ENCODE results near the gene TRIP4. TPM values are rescaled to one million over a fixed set of nuclear protein-coding genes. Genes with fewer than 3 reads are reported as not detected.
"Not testable (repeated sequence)": the region's sequence is repeated elsewhere in the genome, so short reads cannot be mapped to it uniquely, and the experiment has no call there.

TRIP4 gene
- total RNA-seq, 1 donor from 2014 or later = 27.5 TPM

DNA sequence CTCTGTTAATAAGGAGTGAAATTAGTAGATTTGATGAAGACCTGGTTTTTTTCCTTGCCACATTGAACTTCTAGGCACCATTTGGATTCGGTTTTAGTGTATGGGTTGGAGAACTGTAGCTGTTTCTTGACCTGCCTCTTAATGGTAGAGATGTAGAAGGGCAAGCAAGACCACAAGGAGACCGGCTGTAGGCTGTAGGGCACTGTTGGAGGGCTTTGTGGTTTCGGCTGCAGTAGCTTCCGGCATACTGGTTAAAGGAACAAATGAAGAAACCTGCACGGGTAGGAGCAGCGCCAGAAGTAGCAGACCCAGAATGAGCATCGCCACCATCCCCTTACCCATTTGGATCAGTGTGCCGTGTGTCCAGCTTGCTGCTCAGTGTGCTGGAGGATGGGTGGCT, 14.3 kb upstream of the TRIP4 start:
- intact Hi-C loops (cut with DNase I) = no loop called here
- TF ChIP-seq, protein P1, sequence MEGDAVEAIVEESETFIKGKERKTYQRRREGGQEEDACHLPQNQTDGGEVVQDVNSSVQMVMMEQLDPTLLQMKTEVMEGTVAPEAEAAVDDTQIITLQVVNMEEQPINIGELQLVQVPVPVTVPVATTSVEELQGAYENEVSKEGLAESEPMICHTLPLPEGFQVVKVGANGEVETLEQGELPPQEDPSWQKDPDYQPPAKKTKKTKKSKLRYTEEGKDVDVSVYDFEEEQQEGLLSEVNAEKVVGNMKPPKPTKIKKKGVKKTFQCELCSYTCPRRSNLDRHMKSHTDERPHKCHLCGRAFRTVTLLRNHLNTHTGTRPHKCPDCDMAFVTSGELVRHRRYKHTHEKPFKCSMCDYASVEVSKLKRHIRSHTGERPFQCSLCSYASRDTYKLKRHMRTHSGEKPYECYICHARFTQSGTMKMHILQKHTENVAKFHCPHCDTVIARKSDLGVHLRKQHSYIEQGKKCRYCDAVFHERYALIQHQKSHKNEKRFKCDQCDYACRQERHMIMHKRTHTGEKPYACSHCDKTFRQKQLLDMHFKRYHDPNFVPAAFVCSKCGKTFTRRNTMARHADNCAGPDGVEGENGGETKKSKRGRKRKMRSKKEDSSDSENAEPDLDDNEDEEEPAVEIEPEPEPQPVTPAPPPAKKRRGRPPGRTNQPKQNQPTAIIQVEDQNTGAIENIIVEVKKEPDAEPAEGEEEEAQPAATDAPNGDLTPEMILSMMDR (IDR thresholded peaks at IDR 0.05) = no peak
- DNase-seq (no peak), ATAC-seq (no peak)
- no peak overlapping the region for H3K4me3 ChIP-seq
- H3K36me3 ChIP-seq = no peaks in the 10 kb centered on the region
- no peaks in the 10 kb centered on the region for H3K27me3 ChIP-seq
- no peaks in the 10 kb centered on the region for H3K9me3 ChIP-seq
- no peaks in the 10 kb centered on the region for H3K4me1 ChIP-seq
- no peak overlapping the region for H3K27ac ChIP-seq

DNA sequence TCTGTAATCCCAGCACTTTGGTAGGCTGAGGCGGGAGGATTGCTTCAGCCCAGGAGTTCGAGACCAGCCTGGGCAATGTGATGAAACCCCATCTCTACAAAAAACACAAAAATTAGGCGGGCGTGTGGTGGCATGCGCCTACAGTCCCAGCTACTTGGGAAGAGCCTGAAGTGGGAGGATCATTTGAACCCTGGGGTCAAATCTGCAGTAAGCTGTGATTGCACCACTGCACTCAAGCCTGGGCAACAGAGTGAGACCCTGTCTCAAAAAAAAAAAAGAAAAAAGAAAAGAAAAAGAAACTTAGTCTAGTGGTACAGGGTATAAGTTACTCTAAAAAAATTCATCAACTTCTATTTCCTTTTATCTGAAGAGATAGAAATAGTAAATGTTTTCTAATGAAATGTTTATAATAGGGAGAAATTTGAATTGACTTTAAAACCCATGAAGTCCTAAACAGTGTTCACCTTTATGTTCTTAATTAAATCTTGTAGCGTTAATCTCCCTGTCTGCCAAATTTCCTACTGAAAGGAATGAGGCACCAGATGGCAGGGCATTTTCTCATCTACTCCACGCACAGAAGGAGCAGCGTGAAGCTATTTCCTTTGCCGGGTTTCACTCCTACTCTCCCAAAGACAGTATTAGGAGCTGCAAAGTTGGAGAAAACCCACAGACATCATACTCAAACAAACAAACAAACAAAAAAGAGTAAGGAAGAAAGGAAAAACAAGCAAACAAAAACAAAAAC, 8.2 kb upstream of the TRIP4 start:
- Histone ChIP-seq H3K27me3 (no peaks in the 10 kb centered on the region), H3K4me3 (no peak overlapping the region), H3K4me1 (peaks cover 9% of the 10 kb centered on the region), H3K9me3 (no peaks in the 10 kb centered on the region), H3K36me3 (no peaks in the 10 kb centered on the region), H3K27ac (no peak overlapping the region)
- TF ChIP-seq, protein P1 (IDR thresholded peaks at IDR 0.05) = no peak
- ATAC-seq (no peak), DNase-seq (no peak)
- intact Hi-C loops (cut with DNase I) = no loop called here

DNA sequence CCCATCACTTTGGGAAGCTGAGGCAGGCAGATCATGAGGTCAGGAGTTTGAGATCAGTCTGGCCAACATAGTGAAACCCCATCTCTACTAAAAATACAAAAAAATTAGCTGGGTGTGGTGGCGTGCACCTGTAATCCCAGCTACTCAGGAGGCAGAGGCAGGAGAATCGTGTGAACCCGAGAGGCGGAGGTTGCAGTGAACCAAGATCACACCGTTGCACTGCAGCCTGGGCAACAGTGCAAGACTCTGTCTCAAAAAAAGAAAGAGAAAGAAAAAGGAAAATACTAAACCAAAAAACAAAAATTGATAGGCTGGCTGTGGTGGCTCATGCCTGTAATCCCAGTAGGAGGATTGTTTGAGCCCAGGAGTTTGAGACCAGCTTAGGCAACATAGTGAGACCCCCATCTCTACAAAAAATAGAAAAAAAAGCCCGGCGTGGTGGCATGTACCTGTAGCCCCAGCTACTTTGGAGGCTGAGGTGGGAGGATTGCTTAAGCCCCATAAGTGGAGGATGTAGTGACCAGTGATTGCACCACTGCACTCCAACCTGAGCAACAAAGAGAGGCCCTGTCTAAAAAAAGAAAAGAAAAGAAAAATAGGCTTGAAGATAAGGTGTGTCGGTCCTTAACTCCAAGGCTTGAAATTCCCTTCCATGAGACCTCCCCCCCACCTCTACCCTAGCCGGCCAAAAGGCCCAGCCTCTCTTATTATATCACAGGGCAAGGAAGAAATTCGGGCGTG, 7.3 kb upstream of the TRIP4 start:
- peak overlapping the region; percentile 71 for H3K4me3 ChIP-seq
- H3K4me1 ChIP-seq; intact Hi-C loops (cut with DNase I); DNase-seq; ATAC-seq; H3K36me3 ChIP-seq; H3K9me3 ChIP-seq; H3K27ac ChIP-seq; H3K27me3 ChIP-seq: not testable (repeated sequence)

DNA sequence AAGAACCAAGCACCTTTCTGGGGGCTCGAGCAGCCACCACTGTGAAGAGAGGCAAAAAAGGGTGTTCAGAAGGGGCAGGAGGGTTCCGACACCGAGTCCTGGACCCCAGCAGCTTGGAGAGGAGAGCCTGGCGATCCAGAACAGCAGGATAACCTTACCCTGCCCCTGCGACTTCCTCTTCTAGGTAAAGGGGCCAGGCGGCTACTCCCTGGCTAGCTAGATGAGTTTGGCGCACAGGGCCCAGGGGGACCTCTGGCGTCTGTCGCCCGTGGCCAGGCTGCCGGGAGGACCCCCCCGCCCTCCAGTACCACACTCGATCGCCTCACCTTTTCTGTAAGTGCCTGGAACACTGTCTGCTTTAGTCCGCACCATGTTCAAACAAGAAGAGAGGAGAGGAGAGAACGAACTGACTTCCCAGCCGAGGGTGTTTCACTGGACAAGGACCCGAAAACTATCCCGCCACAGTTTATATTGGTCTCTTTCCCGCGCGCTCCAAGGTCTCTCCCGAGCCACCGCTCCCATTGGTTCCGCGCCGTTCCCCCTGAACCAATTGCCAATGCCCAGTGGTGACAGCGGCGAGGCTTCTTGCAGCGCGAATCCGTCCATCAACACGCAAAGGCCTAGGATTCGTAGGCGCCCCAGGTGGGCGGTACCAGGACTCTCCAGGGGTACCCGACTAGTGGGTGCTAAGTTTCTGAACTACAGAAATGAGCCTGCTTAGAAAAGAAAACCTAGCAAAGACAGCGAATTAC, 6.5 kb upstream of the TRIP4 start, which contains the start of gene PCLAF:
Gene PCLAF (minus strand): TSS at position 442 of the 752 bp plus-strand sequence. CDS start 70 bp downstream, at position 372.
- DNase-seq = peak; percentile 96
- Histone ChIP-seq H3K36me3 (no peaks in the 10 kb centered on the region), H3K4me1 (peaks cover 9% of the 10 kb centered on the region), H3K27ac (no peak within 1 kb of the TSS), H3K9me3 (no peaks in the 10 kb centered on the region), H3K4me3 (peak within 1 kb of the TSS; percentile 71), H3K27me3 (no peaks in the 10 kb centered on the region)
- intact Hi-C loops (cut with DNase I) = no loop called here
- peak; percentile 100 for ATAC-seq
- TF ChIP-seq, protein P1 (IDR thresholded peaks at IDR 0.05) = no peak

DNA sequence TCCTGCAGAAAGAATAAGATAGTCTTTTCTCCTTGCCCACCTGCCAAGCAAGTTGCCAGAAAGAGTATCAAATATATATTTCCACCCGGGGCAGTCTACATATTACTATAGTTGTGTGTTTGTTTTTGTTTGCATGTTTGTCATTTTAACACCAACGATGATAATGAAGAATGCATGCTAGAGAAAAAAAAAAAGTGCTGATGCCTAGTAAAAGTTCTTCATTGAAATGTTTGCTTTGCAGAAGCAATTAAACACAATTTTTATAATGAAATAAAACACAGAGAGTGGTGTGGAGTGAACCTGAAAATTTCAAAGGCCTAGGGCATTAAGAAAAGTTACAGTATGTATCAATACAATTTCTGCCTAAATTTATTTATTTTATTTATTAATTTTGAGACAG, 3.9 kb upstream of the TRIP4 start:
- DNase-seq (no peak), ATAC-seq (no peak)
- TF ChIP-seq, protein P1 (IDR thresholded peaks at IDR 0.05) = no peak
- Histone ChIP-seq H3K27me3 (no peaks in the 10 kb centered on the region), H3K36me3 (no peaks in the 10 kb centered on the region), H3K4me1 (peaks cover 15% of the 10 kb centered on the region), H3K9me3 (no peaks in the 10 kb centered on the region), H3K27ac (no peak overlapping the region), H3K4me3 (no peak overlapping the region)
- intact Hi-C loops (cut with DNase I) = no loop called here
